Neural progenitor cell (in vitro differentiated cells): ENCODE results near the gene TPGS1.

Experiments used
- CTCF ChIP-seq: fragments of 200-600 bp; sonication (generic); IDR thresholded peaks from 2 replicates; pipeline ENCODE4 v1.5.1; 2017; ENCODE audit warnings: antibody characterized with exemption, mild to moderate bottlenecking
- EZH2 ChIP-seq: fragments of 200-600 bp; sonication (generic); IDR thresholded peaks from 2 replicates; pipeline ENCODE4 v1.6.1; 2017; ENCODE audit warnings: antibody characterized with exemption, mild to moderate bottlenecking, moderate library complexity

- TF ChIP-seq CTCF (no peak), EZH2 (no peak)
Observed at GRCh38 chr19:547117-547516, 39.8 kb downstream of the TPGS1 start.
